Middle frontal gyrus (tissue), 1 donor: ENCODE measurements around the gene PRMT1.
A peak's percentile ranks its signal among the peaks of the same experiment; 100 is the strongest.
"Not testable (repeated sequence)": the region's sequence is repeated elsewhere in the genome, so short reads cannot be mapped to it uniquely, and the experiment has no call there.

Source experiments
- DNase-seq: peaks from one replicate; pipeline ENCODE4 v3.0.0-alpha.2; 2015; ENCODE audit warnings: low spot score; ENCODE audit errors: extremely low spot score

Gene PRMT1

GRCh38 chr19:49677231-49677900 lies at the start of gene PRMT1:
TSS of gene PRMT1 (plus strand) at chr19:49677271. CDS start at chr19:49677281, 10 bp downstream.
- no peak for DNase-seq

DNA sequence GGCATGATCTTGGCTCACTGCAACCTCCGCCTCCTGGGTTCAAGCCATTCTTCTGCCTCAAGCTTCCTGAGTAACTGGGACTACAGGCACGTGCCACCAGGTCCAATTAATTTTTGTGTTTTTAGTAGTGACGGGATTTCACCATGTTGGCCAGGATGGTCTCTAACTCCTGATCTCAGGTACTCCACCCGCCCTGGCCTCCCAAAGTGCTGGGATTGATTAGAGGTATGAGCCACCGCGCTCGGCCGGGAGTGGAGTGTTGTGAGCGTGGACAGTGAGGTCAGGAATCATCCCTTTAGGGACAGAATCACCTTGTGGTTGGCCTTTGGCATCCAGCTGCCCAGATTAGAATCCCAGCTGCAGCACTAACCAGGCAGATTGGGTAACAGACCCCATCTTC lies 47.4 kb upstream of the PRMT1 start:
- DNase-seq, result no peak

DNA sequence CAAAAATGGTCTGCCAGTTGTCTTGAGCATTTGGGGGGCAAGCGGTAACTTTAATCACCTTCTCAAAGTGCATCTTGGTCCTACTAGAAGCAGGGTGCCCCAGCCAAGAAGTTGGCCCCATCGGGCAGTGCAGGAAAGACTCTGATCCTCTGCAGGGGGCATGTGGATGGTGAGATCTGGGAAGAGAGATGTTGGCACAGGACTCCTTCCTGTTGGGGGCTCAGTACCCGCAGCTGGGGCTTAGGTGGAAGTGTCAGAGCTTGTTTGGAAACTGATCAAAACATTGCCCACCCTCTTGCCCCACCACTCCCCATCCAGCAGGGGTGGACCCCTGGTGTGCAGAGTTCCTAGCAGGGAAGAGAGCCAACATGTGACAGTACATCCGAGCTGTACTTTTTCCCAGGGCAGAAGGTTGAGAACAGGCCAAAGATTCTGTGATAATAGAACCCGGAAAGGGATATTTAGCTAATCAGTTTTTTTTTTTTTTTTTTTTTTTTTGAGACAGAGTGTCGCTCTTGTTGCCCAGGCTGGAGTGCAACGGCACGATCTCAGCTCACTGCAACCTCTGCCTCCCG lies 46.0 kb upstream of the PRMT1 start:
- DNase-seq, result no peak

- DNase-seq, result no peak
Measured at GRCh38 chr19:49631610-49632192, 45.4 kb upstream of the PRMT1 start.

DNA sequence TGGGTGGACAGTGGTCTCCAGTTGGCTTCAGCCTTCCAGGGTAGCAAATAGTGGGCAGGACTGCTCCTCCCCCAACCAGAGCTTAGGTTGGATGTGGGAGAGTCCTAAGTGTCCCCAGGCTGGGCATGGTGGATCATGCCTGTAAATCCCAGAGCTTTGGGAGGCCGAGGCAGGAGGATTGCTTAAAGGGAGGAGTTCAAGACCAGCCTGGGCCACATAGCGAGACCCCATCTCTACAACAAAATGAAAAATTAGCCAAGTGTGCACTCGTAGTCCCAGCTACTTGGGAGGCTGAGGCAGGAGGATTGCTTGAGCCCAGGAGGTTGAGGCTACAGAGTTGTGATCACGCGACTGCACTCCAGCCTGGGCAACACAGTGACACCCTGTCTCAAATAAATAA lies 44.5 kb upstream of the PRMT1 start:
- no peak for DNase-seq

DNA sequence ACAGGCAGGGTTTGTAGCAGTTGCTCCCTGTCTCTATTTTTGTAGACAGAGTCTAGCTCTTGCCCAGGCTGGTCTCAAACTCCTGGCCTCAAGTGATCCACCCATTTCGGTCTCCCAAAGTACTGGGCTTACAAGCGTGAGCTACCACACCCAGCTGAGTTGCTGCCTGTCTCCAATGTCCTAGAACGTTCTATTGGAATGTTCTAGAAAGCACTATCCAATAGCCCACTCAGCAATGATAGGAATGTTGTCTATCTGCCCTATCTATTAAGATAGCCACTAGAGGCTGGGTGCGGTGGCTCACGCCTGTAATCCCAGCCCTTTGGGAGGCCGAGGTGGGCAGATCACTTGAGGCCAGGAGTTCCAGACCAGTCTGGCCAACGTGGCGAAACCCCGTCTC lies 43.8 kb upstream of the PRMT1 start:
- DNase-seq, result not testable (repeated sequence)

GRCh38 chr19:49635530-49636232 lies 41.4 kb upstream of the PRMT1 start:
- DNase-seq, result no peak

DNA sequence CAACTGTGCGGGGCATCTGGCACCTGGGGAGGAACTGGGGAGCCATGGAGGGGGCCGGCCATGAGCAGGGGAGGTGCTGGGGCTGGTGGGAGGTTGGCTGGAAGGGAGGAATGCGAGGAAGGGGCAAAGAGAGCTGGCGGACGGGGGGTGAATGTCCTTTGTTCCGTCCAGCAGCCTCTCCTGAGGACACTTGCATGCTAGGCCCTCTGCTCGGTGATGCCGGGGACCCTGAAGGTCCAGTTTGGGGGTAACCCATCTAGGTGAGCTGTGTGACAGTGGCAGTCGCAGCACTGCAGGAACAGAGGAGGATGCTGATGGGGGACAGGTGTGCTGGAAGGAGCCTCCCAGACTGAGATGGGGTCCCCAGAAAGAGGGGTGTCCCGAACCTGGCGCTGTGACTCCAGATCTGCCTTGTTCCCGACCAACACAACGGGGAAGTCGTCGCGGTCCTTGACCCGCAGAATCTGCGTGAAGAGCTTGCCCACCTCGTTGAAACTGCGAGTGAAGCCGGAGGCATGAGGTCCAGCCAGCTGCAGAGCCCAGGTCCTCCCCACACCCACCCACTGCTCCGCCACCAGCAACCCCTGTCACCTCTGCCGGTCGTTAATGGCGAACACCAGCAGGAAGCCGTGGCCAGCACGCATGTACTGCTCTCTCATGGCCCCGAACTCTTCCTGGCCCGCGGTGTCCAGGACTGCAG lies 40.7 kb upstream of the PRMT1 start:
- no peak for DNase-seq

- no peak for DNase-seq
Measured at GRCh38 chr19:49637821-49638738, 39.0 kb upstream of the PRMT1 start.

GRCh38 chr19:49639401-49640112 lies 37.5 kb upstream of the PRMT1 start:
- no peak for DNase-seq

DNA sequence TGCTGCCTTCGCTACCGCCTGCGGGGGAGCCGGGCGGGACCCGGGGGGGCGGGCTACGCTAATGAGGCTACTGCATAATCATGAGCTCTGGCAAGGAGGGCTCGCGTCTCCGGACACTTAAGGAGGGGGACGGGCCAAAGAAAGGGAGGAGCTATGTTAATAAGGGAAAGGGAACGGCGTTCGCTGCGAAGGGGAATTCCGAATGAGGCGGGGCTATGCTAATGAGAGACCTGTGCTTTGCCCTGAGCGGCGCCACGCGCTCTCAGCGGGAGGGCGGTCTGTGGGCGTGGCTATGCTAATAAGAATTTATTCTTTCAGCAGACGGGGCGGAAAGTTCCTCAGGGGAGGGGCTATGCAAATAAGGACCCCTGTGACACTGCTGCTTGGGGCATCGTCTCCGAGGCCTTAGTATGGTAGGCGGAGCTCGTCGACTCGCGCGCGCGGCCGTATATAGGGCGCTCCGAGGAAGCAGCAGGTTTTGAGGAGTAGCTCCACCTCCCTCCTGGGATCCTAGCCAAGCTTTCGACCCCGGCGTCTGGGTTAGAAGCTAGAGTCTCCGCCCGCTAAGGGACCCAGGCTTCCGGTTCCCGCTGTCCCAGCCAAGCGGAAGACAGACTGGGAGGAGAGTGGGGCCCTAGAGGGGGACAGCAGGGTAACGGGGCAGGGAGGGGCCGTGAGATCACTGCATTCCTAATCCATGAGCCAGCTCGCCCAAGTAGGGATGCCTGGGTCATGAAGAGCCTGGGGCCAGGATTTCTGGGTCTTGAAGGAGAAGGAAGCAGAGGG lies 36.8 kb upstream of the PRMT1 start, which contains the start of gene RRAS:
RRAS (minus strand) TSS at position 31 of the 786 bp plus-strand sequence. CDS start 45 bp downstream, outside the sequence.
- DNase-seq, result peak; percentile 94

- DNase-seq, result peak; percentile 97
Measured at GRCh38 chr19:49641688-49642491, 35.2 kb upstream of the PRMT1 start, which contains the start of gene SCAF1. TSS of gene SCAF1 (plus strand) at chr19:49642209. CDS start at chr19:49645027, 2,818 bp downstream.

DNA sequence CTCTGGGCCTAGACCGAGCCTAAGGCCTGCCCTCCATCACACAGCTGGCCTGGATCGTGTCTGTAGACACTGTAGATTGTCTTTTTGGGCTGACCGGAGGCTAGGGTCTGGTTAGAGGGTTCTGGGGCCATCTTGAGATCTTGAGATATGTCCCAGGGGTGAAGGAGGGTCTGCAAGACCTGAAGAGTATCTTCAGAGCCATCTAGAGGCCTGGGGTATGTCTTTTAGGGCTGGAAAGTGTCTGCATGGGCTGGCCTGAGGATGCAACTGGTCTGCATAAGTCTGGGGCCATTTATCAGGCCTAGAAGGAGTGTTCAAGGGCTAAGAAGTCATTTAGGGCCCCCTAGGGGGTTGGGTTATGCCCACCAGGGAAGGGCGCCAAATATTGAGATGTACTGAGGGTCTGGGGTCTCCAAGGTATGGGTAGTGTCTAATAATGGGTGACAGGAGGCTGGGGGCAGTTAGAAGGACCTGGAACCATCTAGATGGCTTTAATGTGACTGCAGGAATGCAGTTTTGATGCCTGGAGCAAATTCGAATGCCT lies 34.5 kb upstream of the PRMT1 start:
- DNase-seq, result no peak

GRCh38 chr19:49643466-49643865 lies 33.6 kb upstream of the PRMT1 start:
- no peak for DNase-seq

DNA sequence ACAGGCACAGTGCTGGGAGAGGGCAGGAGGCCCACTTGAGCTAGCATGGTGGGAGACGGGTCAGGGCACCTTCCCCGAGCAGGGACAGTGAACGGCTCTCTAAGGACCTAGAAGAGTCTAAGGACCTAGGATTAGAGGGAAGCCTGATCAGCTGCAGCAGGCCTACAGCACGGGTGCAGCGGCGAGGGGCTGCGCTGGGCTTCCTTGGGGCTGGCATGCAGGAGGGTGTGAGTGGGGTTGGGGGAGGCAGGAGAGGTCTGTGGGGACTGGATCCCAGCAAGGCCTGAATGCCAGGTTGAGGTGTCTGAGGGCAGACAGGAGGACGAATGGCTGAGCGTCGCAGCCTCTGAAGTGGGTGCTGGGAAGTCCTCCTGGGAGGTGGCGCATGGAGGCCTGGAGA lies 31.5 kb upstream of the PRMT1 start:
- DNase-seq, result no peak

- DNase-seq, result no peak
Measured at GRCh38 chr19:49645995-49646394, 31.1 kb upstream of the PRMT1 start.

DNA sequence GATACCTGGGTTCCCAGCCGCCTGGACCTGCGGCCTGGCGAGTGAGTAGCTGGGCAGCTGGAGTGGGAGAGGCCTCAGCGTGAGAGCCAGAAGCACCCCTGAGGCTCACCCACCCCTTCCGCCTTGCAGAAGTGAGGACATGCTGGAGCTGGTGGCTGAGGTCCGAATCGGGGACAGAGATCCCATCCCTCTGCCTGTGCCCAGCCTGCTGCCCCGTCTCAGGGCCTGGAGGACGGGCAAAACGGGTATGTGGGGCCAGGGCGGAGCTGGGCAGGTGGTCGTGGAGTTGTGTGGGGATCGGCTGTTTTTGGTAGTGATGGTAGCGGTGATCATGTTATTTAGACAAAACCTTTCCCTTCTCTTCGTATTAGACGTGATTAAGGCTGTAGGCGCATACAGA lies 30.5 kb upstream of the PRMT1 start:
- DNase-seq, result no peak
